Esophagus muscularis mucosa (tissue), 4 donors: ENCODE measurements around the gene STK33.

Source experiments
- EP300 ChIP-seq: sonication (generic); formaldehyde crosslinking; IDR thresholded peaks from one replicate; pipeline ENCODE4 v1.6.1; 2017; ENCODE audit warnings: antibody characterized with exemption
- POLR2A ChIP-seq: fragments of 450-650 bp; IDR thresholded peaks from one replicate; pipeline ENCODE4 v1.6.1; 2017; ENCODE audit warnings: antibody characterized with exemption, moderate library complexity, mild to moderate bottlenecking, low read depth
- TF ChIP-seq, protein P1 (sequence below), 3 experiments: fragments of 200-600 bp in 2 of 3; fragments of 450-650 bp in 1 of 3; sonication (generic) in 2 of 3; IDR thresholded peaks; one replicate each; pipeline ENCODE4 v1.5.1; 2017 to 2019; ENCODE audit warnings: antibody characterized with exemption in 3 of 3, mild to moderate bottlenecking in 2 of 3, moderate library complexity in 1 of 3

- TF ChIP-seq EP300 (no peak), POLR2A (no peak)
- TF ChIP-seq, protein P1, sequence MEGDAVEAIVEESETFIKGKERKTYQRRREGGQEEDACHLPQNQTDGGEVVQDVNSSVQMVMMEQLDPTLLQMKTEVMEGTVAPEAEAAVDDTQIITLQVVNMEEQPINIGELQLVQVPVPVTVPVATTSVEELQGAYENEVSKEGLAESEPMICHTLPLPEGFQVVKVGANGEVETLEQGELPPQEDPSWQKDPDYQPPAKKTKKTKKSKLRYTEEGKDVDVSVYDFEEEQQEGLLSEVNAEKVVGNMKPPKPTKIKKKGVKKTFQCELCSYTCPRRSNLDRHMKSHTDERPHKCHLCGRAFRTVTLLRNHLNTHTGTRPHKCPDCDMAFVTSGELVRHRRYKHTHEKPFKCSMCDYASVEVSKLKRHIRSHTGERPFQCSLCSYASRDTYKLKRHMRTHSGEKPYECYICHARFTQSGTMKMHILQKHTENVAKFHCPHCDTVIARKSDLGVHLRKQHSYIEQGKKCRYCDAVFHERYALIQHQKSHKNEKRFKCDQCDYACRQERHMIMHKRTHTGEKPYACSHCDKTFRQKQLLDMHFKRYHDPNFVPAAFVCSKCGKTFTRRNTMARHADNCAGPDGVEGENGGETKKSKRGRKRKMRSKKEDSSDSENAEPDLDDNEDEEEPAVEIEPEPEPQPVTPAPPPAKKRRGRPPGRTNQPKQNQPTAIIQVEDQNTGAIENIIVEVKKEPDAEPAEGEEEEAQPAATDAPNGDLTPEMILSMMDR (IDR thresholded peaks at IDR 0.05): no peak
Observed at GRCh38 chr11:8352103-8352875, 241.7 kb downstream of the STK33 start.
